Activated CD8-positive, alpha-beta T cell treated with anti-CD3 and anti-CD28 coated beads for 36 hours (primary cell): ENCODE measurements around the gene TREH. TPM values are rescaled to one million over a fixed set of nuclear protein-coding genes. Genes with fewer than 3 reads are reported as not detected.

Experiments used
- ATAC-seq: fragments of 200-7000 bp; cut with Tn5 transposase; one replicate; pipeline ENCODE4 v1.10.0; 2021; ENCODE audit warnings: mild to moderate bottlenecking, moderate library complexity
- CTCF ChIA-PET: fragments of 350-600 bp; sonication (Branson Sonifier 250); formaldehyde crosslinking; loops from one replicate; lab custom pipeline; 2021; ENCODE audit warnings: antibody characterized with exemption; lab: Charles Lee
- POLR2A ChIA-PET: fragments of 350-600 bp; sonication (Branson Sonifier 250); formaldehyde crosslinking; loops from one replicate; lab custom pipeline; 2021; ENCODE audit warnings: antibody characterized with exemption; lab: Charles Lee
- DNase-seq: peaks from one replicate; pipeline ENCODE4 v3.0.0-alpha.2; 2020
- H3K27ac Mint-ChIP-seq: one replicate; pipeline ENCODE4 v1.8.0; 2021; ENCODE audit warnings: mild to moderate bottlenecking, mixed read lengths
- H3K27me3 Mint-ChIP-seq: one replicate; pipeline ENCODE4 v1.8.0; 2021; ENCODE audit warnings: mixed read lengths
- H3K36me3 Mint-ChIP-seq: one replicate; pipeline ENCODE4 v1.8.0; 2021; ENCODE audit warnings: low read depth, mixed read lengths
- H3K4me1 Mint-ChIP-seq: one replicate; pipeline ENCODE4 v1.8.0; 2021; ENCODE audit warnings: low read depth, mixed read lengths
- H3K4me3 Mint-ChIP-seq: one replicate; pipeline ENCODE4 v1.8.0; 2021; ENCODE audit warnings: mild to moderate bottlenecking, moderate library complexity, mixed read lengths
- H3K9me3 Mint-ChIP-seq: one replicate; pipeline ENCODE4 v1.8.0; 2021; ENCODE audit warnings: mixed read lengths
- intact Hi-C: fragments of 100-400 bp; cut with micrococcal nuclease; formaldehyde crosslinking; loops from one replicate; pipeline ENCODE4 v1.10.0; 2022
- total RNA-seq, 2 experiments: library from RNA; stranded (reverse); gene quantifications; one replicate each; pipeline ENCODE4 v1.2.3, GENCODE V29; 2021
- TF ChIP-seq, protein P1 (sequence below): fragments of 200-600 bp; IDR thresholded peaks from one replicate; pipeline ENCODE4 v1.8.0; 2022; ENCODE audit warnings: antibody characterized with exemption, mild to moderate bottlenecking

Gene TREH
- total RNA-seq, 2 experiments from 2014 or later, result not detected

DNA sequence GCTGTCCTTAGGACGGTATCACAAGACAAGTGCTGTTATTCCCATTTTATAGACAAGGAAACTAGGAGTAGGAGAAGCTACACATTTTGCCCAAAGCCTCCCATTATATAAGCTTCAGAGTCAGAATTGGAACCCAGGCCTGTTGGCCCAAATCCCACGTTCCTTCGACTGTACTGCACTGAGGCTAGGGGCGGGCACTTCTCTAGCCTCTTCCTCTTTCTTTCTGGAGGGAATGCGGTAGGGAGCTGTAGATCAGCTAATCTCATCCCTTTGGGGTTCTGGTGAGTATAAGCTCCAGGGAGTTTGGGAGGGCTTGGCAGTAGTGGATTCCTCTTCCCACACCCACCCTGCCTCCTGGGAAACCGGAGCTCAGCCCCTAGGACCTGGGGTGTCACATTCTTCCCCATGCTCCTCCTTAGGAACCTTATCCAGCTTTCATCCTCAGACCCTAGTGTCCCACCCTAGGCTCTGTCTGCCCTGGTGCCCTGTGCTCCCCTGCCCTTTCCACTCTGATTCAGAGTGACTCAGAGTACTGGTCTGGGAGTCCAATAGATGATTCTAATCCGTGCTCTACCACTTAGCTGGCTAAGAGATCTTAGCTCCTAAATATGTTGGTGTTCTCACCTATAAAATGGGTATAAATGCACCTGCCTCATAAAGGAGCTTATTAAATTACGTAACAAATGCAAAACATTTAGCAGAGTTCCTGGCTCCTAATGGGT, 42.7 kb downstream of the TREH start:
- Mint-ChIP-seq H3K27ac (no peak overlapping the region), H3K27me3 (no peaks in the 10 kb centered on the region), H3K4me3 (no peak overlapping the region), H3K9me3 (no peaks in the 10 kb centered on the region), H3K4me1 (no peaks in the 10 kb centered on the region), H3K36me3 (no peaks in the 10 kb centered on the region)
- ChIA-PET CTCF (interaction anchor here (1.2 to 3.2 kb wide), 6 partner anchors 9 to 1211 kb away, joined by 3 to 14 read pairs (median 4); no protein-coding TSS in a partner anchor), POLR2A (interaction anchor here (0.6 to 1.3 kb wide), 4 partner anchors 15 to 320 kb away, joined by 3 read pairs; no protein-coding TSS in a partner anchor)
- DNase-seq (no peak), ATAC-seq (no peak)
- intact Hi-C loops, result no loop called here
- TF ChIP-seq, protein P1, sequence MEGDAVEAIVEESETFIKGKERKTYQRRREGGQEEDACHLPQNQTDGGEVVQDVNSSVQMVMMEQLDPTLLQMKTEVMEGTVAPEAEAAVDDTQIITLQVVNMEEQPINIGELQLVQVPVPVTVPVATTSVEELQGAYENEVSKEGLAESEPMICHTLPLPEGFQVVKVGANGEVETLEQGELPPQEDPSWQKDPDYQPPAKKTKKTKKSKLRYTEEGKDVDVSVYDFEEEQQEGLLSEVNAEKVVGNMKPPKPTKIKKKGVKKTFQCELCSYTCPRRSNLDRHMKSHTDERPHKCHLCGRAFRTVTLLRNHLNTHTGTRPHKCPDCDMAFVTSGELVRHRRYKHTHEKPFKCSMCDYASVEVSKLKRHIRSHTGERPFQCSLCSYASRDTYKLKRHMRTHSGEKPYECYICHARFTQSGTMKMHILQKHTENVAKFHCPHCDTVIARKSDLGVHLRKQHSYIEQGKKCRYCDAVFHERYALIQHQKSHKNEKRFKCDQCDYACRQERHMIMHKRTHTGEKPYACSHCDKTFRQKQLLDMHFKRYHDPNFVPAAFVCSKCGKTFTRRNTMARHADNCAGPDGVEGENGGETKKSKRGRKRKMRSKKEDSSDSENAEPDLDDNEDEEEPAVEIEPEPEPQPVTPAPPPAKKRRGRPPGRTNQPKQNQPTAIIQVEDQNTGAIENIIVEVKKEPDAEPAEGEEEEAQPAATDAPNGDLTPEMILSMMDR, result no peak

DNA sequence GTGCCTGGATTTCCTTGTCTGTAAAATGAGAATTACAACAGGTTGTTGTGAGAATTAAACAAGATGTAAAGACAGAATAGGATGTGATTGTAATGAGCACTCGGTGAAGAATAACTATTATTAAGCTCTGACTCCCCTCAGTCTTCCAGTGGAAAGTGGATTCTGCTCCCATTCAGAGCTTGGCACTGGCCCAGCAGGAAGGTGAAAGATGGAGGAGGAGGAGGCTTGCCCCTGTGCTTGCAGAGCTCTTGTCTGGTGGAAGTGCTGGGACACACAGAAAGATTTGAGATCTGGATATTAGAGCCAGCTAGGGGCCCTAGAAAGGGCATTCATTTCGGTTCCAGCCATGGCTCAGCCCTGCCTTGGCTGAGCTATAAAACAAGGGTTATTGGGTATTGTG, 43.8 kb downstream of the TREH start:
- Mint-ChIP-seq H3K4me3 (no peak overlapping the region), H3K9me3 (no peaks in the 10 kb centered on the region), H3K4me1 (no peaks in the 10 kb centered on the region), H3K27ac (no peak overlapping the region), H3K27me3 (no peaks in the 10 kb centered on the region), H3K36me3 (no peaks in the 10 kb centered on the region)
- ATAC-seq (no peak), DNase-seq (no peak)
- intact Hi-C loops, result no loop called here
- TF ChIP-seq, protein P1, result no peak
- POLR2A ChIA-PET, result interaction anchor here (1.0 kb wide), 1 partner anchor 321 kb away, joined by 3 read pairs; no protein-coding TSS in a partner anchor
- CTCF ChIA-PET, result interaction anchor here (0.9 to 3.2 kb wide), 6 partner anchors 12 to 1209 kb away, joined by 3 to 14 read pairs (median 4); no protein-coding TSS in a partner anchor

DNA sequence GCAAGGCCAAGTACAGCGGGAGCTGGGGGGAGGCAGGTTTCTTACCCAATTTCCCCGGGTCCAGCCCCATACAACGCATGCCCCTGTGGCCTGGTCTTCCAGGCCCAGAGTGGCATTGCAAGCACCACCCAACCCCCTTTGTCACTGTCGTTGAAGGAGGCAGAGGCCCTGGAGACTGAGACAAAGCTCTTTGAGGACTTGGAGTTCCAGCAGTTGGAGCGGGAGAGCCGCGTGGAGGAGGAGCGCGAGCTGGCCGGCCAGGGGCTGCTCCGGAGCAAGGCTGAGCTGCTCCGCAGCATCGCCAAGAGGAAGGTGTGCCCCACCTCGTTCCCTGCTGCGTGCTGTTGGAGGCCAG, 44.2 kb downstream of the TREH start:
- ATAC-seq, result no peak
- DNase-seq, result no peak
- Mint-ChIP-seq H3K27me3 (no peaks in the 10 kb centered on the region), H3K9me3 (no peaks in the 10 kb centered on the region), H3K4me3 (no peak overlapping the region), H3K4me1 (no peaks in the 10 kb centered on the region), H3K36me3 (no peaks in the 10 kb centered on the region), H3K27ac (no peak overlapping the region)
- intact Hi-C loops, result no loop called here
- ChIA-PET POLR2A (interaction anchor here (0.8 kb wide), 1 partner anchor 19 kb away, joined by 3 read pairs; no protein-coding TSS in a partner anchor), CTCF (interaction anchor here (0.9 to 3.2 kb wide), 5 partner anchors 12 to 1209 kb away, joined by 3 to 14 read pairs (median 3); partner anchors contain the start of gene UPK2)
- TF ChIP-seq, protein P1, result no peak

DNA sequence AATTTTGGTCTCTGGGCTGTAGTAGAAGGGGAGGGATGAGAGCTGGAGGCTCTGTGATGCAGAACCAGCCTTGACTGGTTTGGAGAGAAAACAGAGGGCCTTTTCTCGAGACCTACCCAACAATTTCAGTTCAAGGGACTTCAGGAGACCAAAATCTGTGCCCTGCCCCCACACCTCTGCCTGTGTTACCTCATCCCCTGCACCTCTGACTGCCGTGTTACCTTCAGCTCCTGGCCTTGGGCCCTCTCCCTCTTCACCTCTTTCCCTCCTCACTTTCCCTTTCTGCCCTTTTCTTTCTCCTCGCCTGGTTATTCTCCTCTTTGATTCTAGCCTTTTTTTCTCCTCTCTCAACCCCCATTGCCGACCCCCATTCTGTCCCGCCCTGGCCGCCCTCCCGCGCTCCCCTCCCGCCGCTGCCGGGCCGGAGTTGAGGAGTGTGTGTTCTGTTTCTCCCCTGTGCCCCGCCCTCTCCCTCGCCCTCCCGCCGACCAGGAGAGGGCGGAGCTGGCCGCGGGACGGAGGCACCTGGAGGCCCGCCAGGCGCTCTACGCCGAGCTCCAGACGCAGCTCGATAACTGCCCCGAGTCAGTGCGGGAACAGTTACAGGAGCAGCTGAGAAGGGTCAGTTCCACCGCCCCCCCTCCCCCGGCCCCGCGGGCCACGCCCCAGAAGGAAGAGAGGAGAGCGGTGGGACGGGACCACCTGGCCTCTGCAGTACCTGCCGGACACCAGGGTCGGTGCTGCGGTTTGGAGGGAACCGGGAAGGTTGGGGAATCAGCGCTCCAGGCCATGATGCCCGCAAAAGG, 44.8 kb downstream of the TREH start:
- DNase-seq, result no peak
- H3K27me3 Mint-ChIP-seq, result no peaks in the 10 kb centered on the region
- ChIA-PET CTCF (interaction anchor here (0.9 to 3.2 kb wide), 4 partner anchors 11 to 322 kb away, joined by 3 to 14 read pairs (median 3); partner anchors contain the start of gene UPK2), POLR2A (interaction anchor here (0.8 kb wide), 2 partner anchors 18 to 24 kb away, joined by 3 read pairs; no protein-coding TSS in a partner anchor)
- TF ChIP-seq, protein P1, result no peak
- no peaks in the 10 kb centered on the region for H3K4me1 Mint-ChIP-seq
- no peaks in the 10 kb centered on the region for H3K36me3 Mint-ChIP-seq
- intact Hi-C loops, result no loop called here
- H3K4me3 Mint-ChIP-seq, result no peak overlapping the region
- H3K9me3 Mint-ChIP-seq, result no peaks in the 10 kb centered on the region
- ATAC-seq, result peak; percentile 74
- H3K27ac Mint-ChIP-seq, result no peak overlapping the region
